ENCODE results near the gene STBD1. TPM values are rescaled to one million over a fixed set of nuclear protein-coding genes. Genes with fewer than 3 reads are reported as not detected.

The STBD1 gene
- total RNA-seq, 4 donors from 2014 or later: 1.8 to 3.8 (median 2.4) TPM

DNA sequence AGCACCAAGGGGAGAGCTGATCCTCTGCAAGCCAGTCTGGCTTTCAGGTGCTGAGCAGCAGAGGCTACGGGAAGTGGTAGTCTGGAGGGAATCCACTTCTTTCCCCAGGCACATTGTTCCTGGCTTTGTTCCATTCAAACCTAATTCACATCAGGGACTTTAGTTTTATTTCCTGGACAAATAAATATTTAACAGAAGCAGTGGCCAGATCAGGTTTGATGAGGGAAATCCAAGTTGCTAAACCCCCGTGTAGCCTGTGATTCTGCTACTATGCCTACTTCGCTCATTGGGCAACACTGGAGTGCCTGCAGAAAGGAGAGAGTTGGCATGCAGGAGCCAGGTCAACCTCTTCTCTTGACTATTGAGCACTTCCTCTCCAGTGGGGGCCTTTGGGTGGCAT, 13.8 kb upstream of the STBD1 start:
- H3K4me3 ChIP-seq: no peak overlapping the region
- H3K27me3 ChIP-seq: no peaks in the 10 kb centered on the region
- intact Hi-C loops (cut with DNase I): no loop called here
- TF ChIP-seq, protein P1, sequence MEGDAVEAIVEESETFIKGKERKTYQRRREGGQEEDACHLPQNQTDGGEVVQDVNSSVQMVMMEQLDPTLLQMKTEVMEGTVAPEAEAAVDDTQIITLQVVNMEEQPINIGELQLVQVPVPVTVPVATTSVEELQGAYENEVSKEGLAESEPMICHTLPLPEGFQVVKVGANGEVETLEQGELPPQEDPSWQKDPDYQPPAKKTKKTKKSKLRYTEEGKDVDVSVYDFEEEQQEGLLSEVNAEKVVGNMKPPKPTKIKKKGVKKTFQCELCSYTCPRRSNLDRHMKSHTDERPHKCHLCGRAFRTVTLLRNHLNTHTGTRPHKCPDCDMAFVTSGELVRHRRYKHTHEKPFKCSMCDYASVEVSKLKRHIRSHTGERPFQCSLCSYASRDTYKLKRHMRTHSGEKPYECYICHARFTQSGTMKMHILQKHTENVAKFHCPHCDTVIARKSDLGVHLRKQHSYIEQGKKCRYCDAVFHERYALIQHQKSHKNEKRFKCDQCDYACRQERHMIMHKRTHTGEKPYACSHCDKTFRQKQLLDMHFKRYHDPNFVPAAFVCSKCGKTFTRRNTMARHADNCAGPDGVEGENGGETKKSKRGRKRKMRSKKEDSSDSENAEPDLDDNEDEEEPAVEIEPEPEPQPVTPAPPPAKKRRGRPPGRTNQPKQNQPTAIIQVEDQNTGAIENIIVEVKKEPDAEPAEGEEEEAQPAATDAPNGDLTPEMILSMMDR (IDR thresholded peaks at IDR 0.05): no peak
- TF ChIP-seq POLR2A (IDR thresholded peaks at IDR 0.05): no peak
- DNase-seq: no peak
- H3K9me3 ChIP-seq: peaks cover 0 to 8% (median 0%) of the 10 kb centered on the region in 3 donors
- H3K27ac ChIP-seq: no peak overlapping the region
- no peaks in the 10 kb centered on the region for H3K4me1 ChIP-seq
- WGBS, 2 donors: 56 to 74% methylated on average over 2 to 3 of the region's 3 CpGs
- no peaks in the 10 kb centered on the region for H3K36me3 ChIP-seq

DNA sequence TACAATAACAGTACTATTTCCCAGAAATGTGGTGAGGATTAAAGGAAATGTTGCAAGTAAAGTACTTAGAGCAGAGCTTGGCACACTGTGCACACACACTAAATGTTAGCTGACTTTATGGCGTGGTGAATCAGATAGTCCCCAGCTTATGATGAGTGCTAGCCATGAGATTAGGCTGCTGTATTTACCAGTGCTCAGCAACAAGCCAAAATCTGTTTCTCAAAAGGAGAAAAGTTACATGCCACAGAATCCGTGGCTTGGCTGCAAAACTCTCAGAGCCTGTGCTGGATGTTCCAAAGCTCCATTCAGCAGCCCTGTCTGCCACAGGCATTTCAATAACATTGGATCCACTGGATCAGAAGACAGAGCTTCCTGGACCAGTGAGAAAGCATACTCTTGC, 12.8 kb upstream of the STBD1 start:
- WGBS, 2 donors: 25 to 41% methylated on average over 2 of the region's 2 CpGs
- no peak overlapping the region for H3K27ac ChIP-seq

DNA sequence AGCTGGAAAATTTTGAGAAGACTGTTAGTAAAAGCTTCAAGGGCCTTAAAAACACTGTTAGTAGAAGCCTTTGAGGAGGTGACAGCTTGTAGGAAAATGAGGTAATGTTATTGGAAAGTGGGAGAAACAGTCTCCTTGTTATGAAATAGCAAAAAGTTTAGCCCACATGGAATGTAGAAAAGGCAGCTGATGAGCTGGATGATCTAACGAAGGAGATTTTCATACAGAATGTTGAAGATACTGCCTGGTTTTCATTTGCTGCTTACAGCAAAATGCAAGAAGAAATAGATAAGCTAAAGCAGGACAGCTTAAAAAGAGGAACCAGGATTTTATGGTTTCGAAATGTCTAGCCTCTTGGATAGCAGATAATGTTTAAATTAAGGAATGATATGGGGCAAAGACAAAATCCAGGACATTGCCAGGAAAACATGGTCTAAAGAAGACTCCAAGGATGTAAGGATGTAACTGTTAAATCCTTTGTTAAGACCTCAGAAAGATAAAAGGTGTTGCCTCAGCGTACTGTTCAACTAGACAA, 10.2 kb upstream of the STBD1 start:
- no peak for TF ChIP-seq POLR2A (IDR thresholded peaks at IDR 0.05)
- TF ChIP-seq, protein P1 (IDR thresholded peaks at IDR 0.05): no peak
- Histone ChIP-seq H3K9me3 (peaks cover 0 to 8% (median 4%) of the 10 kb centered on the region in 3 donors), H3K27ac (no peak overlapping the region), H3K36me3 (no peaks in the 10 kb centered on the region), H3K27me3 (no peaks in the 10 kb centered on the region), H3K4me1 (peaks cover 0 to 6% (median 2%) of the 10 kb centered on the region in 3 donors), H3K4me3 (no peak overlapping the region)
- intact Hi-C loops (cut with DNase I): no loop called here
- no peak for DNase-seq
- WGBS, 2 donors: 80 to 82% methylated on average over 3 of the region's 3 CpGs

More for the DNA sequence above, 12.8 kb upstream of the STBD1 start:
- H3K4me1 ChIP-seq: no peaks in the 10 kb centered on the region
- H3K4me3 ChIP-seq: no peak overlapping the region
- H3K9me3 ChIP-seq: peaks cover 0 to 8% (median 4%) of the 10 kb centered on the region in 3 donors
- no peaks in the 10 kb centered on the region for H3K27me3 ChIP-seq
- no peak for DNase-seq
- H3K36me3 ChIP-seq: no peaks in the 10 kb centered on the region
- intact Hi-C loops (cut with DNase I): no loop called here
- no peak for TF ChIP-seq POLR2A (IDR thresholded peaks at IDR 0.05)
- TF ChIP-seq, protein P1 (IDR thresholded peaks at IDR 0.05): no peak

DNA sequence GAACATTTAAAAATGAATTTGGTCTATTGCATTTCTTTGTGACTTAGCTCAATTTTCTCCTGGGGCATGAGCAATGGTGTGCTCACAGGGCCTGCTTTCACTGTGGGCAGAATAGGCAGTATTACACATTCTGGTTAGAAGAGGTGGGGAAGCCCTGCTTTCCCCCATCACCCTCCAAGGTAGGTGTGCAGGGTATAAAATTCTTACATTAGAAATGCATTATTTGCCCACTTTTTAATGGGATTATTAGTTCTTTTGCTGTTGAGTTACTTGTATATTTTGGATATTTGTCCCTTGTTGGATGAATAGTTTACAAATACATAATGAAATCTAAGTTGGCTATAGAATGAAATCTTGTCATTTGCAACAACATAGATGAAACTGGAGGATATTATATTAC, 8.3 kb upstream of the STBD1 start:
- no peak for DNase-seq
- TF ChIP-seq, protein P1 (IDR thresholded peaks at IDR 0.05): no peak
- no peak for TF ChIP-seq POLR2A (IDR thresholded peaks at IDR 0.05)
- Histone ChIP-seq H3K9me3 (peaks cover 0 to 8% (median 4%) of the 10 kb centered on the region in 3 donors), H3K27ac (no peak overlapping the region), H3K27me3 (no peaks in the 10 kb centered on the region), H3K4me1 (peaks cover 0 to 11% (median 7%) of the 10 kb centered on the region in 3 donors), H3K36me3 (no peaks in the 10 kb centered on the region), H3K4me3 (no peak overlapping the region)
- intact Hi-C loops (cut with DNase I): no loop called here

DNA sequence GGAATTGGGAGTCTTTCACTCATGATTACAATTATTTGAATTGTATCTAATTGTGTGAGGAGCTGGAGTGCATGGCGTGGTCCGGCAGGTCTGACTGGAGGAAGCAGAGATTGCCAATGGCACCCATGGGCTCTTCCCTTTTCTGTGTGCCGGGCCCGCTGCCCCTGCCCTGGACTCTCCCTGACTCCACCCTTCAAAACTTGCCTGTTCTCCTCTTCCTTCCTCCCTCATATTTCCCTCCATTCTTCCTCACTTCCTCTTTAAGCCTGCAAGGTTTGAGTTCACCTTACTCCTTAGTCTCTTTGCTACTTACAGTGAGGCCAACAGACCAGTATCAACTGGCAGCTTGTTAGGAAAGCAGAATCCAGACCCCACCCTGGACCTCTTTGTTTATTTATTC, 6.5 kb upstream of the STBD1 start:
- Histone ChIP-seq H3K27ac (no peak overlapping the region), H3K36me3 (no peaks in the 10 kb centered on the region), H3K27me3 (no peaks in the 10 kb centered on the region), H3K4me1 (peaks cover 0 to 21% (median 7%) of the 10 kb centered on the region in 3 donors), H3K4me3 (no peak overlapping the region), H3K9me3 (peaks cover 0 to 8% (median 4%) of the 10 kb centered on the region in 3 donors)
- TF ChIP-seq, protein P1 (IDR thresholded peaks at IDR 0.05): no peak
- no peak for TF ChIP-seq POLR2A (IDR thresholded peaks at IDR 0.05)
- no peak for DNase-seq
- 60 to 63% methylated on average over 4 of the region's 4 CpGs for WGBS, 2 donors
- intact Hi-C loops (cut with DNase I): loop anchor here (10.0 kb wide), 1 partner anchor 115 kb away; no protein-coding TSS in a partner anchor

All from esophagus squamous epithelium (tissue), 5 donors.